ENCODE measurements around the gene POLR1D.

The POLR1D gene

DNA sequence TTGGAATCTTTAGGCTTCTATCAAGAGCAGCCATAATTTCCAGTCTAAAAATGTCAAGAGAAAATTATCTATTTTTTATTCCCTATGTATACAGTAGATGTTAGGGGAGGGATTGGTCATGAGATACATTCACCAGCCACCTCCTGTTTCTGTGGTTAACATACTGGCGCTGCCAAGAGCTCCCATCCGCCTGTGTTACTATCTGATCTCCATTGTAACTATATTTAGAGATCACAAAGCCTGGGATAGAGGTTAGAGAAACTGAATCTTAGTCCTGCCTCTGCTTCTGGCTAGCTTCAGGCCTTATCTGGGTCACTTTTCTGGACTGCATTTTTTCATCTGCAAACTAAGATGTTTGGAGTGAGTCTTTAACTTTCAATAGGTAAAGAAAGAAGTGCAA is 46.3 kb downstream of the POLR1D start:
- H3K36me3 Mint-ChIP-seq = peaks cover 16% of the 10 kb centered on the region
- no peak overlapping the region for H3K27ac Mint-ChIP-seq
- H3K9me3 Mint-ChIP-seq = no peaks in the 10 kb centered on the region
- no peaks in the 10 kb centered on the region for H3K4me1 Mint-ChIP-seq
- no peak for ATAC-seq
- H3K4me3 Mint-ChIP-seq = no peak overlapping the region
- no peaks in the 10 kb centered on the region for H3K27me3 Mint-ChIP-seq

DNA sequence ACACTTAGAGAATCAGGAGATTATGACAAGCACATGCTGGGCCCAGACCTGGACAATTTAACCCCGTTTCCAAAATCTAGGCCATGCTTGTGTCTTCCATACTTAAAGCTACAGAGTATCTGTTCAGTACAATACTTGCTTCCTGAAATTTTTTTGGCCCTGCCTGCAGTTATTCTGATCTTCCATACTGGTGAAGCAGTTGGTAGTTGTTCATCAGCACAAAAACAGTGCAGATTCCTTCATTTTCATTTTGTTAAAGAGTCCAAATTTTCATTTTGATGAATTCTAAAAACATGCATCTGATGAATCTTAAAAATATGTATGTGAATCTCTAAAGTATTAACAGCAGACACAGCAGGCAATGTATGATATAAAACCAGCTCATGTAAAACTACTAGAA is 49.2 kb downstream of the POLR1D start:
- Mint-ChIP-seq H3K36me3 (peaks cover 10% of the 10 kb centered on the region), H3K4me1 (no peaks in the 10 kb centered on the region)

DNA sequence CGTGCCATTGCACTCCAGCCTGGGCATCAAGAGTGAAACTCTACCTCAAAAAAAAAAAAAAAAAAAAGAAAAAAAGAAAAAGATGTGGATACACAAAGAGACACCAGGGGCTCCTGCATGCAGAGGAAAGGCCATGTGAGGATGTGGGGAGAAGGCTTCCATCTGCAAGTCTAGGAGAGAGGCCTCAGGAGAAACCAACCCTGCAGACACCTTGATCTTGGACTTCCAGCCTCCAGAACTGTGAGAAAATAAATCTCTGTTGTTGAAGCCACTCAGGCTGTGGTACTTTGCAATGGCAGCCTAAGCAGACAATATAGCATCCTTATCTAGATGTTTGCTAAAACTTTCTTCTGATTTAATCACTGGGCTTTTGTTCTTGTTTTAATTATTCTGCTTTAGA is 50.3 kb downstream of the POLR1D start:
- Mint-ChIP-seq H3K4me1 (no peaks in the 10 kb centered on the region), H3K27ac (no peak overlapping the region), H3K27me3 (no peaks in the 10 kb centered on the region), H3K4me3 (no peak overlapping the region), H3K36me3 (peaks cover 4% of the 10 kb centered on the region), H3K9me3 (no peaks in the 10 kb centered on the region)
- no peak for ATAC-seq

More for the DNA sequence above, 49.2 kb downstream of the POLR1D start:
- Mint-ChIP-seq H3K4me3 (no peak overlapping the region), H3K9me3 (no peaks in the 10 kb centered on the region), H3K27me3 (no peaks in the 10 kb centered on the region), H3K27ac (no peak overlapping the region)
- ATAC-seq = no peak

All from stimulated activated memory B cell treated with anti-CD40 and anti-IgM and Interleukin-4, amounts not matched to agents 10 μg/mL and 1 μg/mL and 100 μg/mL, for 72 hours (primary cell).